PFSK-1 (cell line): ENCODE measurements around the gene C11orf52.

Source experiments
- REST ChIP-seq, 2 experiments: IDR thresholded peaks; 2 replicates each; pipeline versions ENCODE4 v1.6.1 to v1.8.0; 2011 to 2012; ENCODE audit warnings: low read depth in 2 of 2, low read length in 2 of 2, control low read depth in 1 of 2, inconsistent platforms in 1 of 2, mild to moderate bottlenecking in 1 of 2, moderate library complexity in 1 of 2; ENCODE audit not compliant: insufficient read depth in 1 of 2
- TAF1 ChIP-seq: IDR thresholded peaks from 2 replicates; pipeline ENCODE4 v1.6.1; 2012; ENCODE audit warnings: low read length, control low read depth, borderline replicate concordance; ENCODE audit not compliant: insufficient read depth

- no peak for TF ChIP-seq TAF1
- TF ChIP-seq REST (IDR thresholded peaks at IDR 0.05; ENCODE audit: insufficient read depth in 1 of 2, low read depth in 2 of 2, low read length in 2 of 2) = no peak
Observed at GRCh38 chr11:111944651-111945051, 25.9 kb downstream of the C11orf52 start.
